IPS DF 6.9 (cell line): ENCODE results near the gene HSPA2.
"Not testable (repeated sequence)": the region's sequence is repeated elsewhere in the genome, so short reads cannot be mapped to it uniquely, and the experiment has no call there.

Experiments used
- DNase-seq: peaks from one replicate; pipeline ENCODE4 v3.0.0-alpha.2; 2013; ENCODE audit warnings: low read depth, low spot score
- H3K27ac ChIP-seq: one replicate; pipeline ENCODE4 v1.5.1; 2013; ENCODE audit warnings: low read length, control low read depth
- H3K27me3 ChIP-seq: 2 replicates; pipeline ENCODE4 v1.6.1; 2013; ENCODE audit warnings: mild to moderate bottlenecking, low read length; ENCODE audit not compliant: control insufficient read depth, insufficient read depth
- H3K36me3 ChIP-seq: 2 replicates; pipeline ENCODE4 v1.6.1; 2013; ENCODE audit warnings: low read length; ENCODE audit not compliant: control insufficient read depth, insufficient read depth
- H3K4me1 ChIP-seq: 2 replicates; pipeline ENCODE4 v1.6.1; 2013; ENCODE audit warnings: low read length; ENCODE audit not compliant: control insufficient read depth, insufficient read depth
- H3K4me3 ChIP-seq: 2 replicates; pipeline ENCODE4 v1.5.1; 2013; ENCODE audit warnings: mild to moderate bottlenecking, low read length
- H3K9me3 ChIP-seq: 2 replicates; pipeline ENCODE4 v1.6.1; 2013; ENCODE audit warnings: low read length, inconsistent platforms; ENCODE audit not compliant: control insufficient read depth, insufficient read depth
- WGBS: extraction: QIAGEN DNeasy Blood & Tissue Kit; methylation state at CpG from one replicate; pipeline ENCODE4 v1.1.7; 2013; ENCODE audit warnings: mixed read lengths, missing lambda C conversion rate; ENCODE audit not compliant: insufficient read length, insufficient coverage; 5-methylcytosine and 5-hydroxymethylcytosine counted together

Gene HSPA2

DNA sequence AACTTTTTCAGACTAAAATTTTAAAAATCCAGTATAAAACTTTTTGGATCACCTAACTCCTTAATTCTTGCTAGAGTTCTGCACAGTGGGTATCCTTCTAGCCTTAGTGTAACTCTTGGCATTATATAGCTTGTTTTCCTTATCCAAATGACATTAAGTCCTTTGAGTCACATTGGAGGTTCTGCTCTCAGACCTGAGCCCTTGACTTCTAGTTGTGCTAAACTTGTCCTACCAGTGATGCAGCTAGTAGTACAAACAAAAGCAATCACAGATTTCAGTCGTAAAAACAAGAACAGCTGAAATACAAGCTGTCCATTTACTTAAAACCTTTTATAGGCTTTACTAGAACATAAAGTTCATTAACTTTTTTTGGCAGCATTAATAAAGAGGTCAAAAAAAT is 25.5 kb upstream of the HSPA2 start:
- DNase-seq = no peak
- H3K27me3 ChIP-seq = no peaks in the 10 kb centered on the region
- H3K4me3 ChIP-seq = no peak overlapping the region
- H3K4me1 ChIP-seq = no peaks in the 10 kb centered on the region
- H3K36me3 ChIP-seq = no peaks in the 10 kb centered on the region
- no peaks in the 10 kb centered on the region for H3K9me3 ChIP-seq
- WGBS = no CpG with 5 or more reads among the region's 1 CpG
- no peak overlapping the region for H3K27ac ChIP-seq

DNA sequence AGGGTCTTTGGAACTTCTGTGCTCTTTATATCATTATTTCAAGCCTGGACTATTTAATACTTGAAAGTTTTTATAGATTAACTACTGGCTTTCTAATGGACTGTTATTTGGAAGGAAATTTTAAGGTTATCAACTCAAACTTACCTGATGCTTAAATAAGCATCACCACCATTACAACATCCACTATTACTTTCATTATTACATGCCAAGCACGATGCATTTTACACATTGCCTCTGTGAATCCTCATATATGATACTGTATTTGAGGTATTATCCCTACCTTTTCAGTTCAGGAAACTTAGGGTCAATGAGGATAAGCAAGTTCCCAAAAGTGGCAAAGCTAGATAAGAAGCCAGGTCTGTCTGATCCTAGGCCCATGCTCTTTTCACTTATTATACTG is 23.6 kb upstream of the HSPA2 start:
- Histone ChIP-seq H3K9me3 (no peaks in the 10 kb centered on the region), H3K36me3 (no peaks in the 10 kb centered on the region), H3K4me3 (no peak overlapping the region), H3K4me1 (no peaks in the 10 kb centered on the region), H3K27ac (no peak overlapping the region), H3K27me3 (no peaks in the 10 kb centered on the region)
- no peak for DNase-seq
- no CpG with 5 or more reads among the region's 1 CpG for WGBS

DNA sequence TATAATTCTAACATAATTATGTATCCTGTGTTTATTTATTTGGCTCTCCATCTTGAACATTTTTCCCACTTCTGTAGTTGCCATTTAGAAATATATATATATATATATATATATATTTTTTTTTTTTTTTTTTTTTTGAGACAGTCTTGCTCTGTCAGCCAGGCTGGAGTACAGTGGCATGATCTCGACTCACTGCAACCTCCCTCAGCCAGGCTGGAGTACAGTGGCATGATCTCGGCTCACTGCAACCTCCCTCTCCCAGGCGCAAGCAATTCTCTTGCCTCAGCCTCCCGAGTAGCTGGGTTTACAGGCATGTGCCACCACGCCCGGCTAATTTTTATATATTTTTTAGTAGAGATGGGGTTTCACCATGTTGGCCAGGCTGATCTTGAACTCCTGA is 22.9 kb upstream of the HSPA2 start:
- not testable (repeated sequence) for H3K36me3 ChIP-seq, H3K27ac ChIP-seq, H3K9me3 ChIP-seq, H3K27me3 ChIP-seq, DNase-seq, H3K4me3 ChIP-seq, H3K4me1 ChIP-seq
- no CpG with 5 or more reads among the region's 6 CpGs for WGBS

DNA sequence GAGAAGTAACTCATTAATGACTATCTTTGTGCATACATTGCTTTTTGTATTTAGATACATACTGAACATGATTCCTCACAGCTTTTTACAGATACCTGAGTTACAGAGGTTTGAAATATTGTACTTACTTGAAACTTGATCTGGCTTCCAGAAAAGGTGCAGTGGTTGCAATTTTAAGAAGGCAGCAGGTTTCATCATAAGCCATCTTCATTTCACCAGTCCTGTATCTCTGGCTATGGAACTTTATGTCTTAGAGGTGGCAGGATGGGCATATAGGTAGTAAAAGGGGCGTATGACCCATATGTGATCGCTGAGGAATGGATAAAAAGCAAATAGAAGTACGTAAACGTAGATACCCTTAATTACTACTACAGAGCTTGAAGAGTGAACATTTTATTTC is 22.3 kb upstream of the HSPA2 start:
- no peaks in the 10 kb centered on the region for H3K27me3 ChIP-seq
- DNase-seq = no peak
- H3K36me3 ChIP-seq = peaks cover 3% of the 10 kb centered on the region; the same call in 1 of the 2 replicates
- no peaks in the 10 kb centered on the region for H3K9me3 ChIP-seq
- H3K4me1 ChIP-seq = no peaks in the 10 kb centered on the region
- no CpG with 5 or more reads among the region's 4 CpGs for WGBS
- no peak overlapping the region for H3K27ac ChIP-seq
- no peak overlapping the region for H3K4me3 ChIP-seq

DNA sequence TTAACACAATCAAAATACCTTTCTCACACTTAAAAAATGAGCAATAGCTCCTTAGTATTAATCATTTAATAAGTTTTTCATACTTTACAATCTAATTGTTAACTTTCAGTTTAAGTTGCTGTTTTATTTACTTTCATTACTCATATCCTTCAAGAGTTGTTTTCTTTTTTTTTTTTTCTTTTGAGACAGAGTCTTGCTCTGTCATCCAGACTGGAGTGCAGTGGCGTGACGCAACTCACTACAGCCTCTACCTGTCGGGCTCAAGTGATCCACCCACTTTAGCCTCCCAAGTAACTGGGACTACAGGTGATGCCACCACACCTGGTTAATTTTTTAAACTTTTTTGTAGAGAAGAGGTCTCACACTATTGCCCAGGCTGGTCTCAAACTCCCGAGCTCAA is 19.8 kb upstream of the HSPA2 start:
- no peaks in the 10 kb centered on the region for H3K4me1 ChIP-seq
- no peak for DNase-seq
- WGBS = no CpG with 5 or more reads among the region's 4 CpGs
- H3K27me3 ChIP-seq = no peaks in the 10 kb centered on the region
- no peak overlapping the region for H3K27ac ChIP-seq
- H3K36me3 ChIP-seq = peaks cover 3% of the 10 kb centered on the region; the same call in 1 of the 2 replicates
- H3K9me3 ChIP-seq = no peaks in the 10 kb centered on the region
- no peak overlapping the region for H3K4me3 ChIP-seq

DNA sequence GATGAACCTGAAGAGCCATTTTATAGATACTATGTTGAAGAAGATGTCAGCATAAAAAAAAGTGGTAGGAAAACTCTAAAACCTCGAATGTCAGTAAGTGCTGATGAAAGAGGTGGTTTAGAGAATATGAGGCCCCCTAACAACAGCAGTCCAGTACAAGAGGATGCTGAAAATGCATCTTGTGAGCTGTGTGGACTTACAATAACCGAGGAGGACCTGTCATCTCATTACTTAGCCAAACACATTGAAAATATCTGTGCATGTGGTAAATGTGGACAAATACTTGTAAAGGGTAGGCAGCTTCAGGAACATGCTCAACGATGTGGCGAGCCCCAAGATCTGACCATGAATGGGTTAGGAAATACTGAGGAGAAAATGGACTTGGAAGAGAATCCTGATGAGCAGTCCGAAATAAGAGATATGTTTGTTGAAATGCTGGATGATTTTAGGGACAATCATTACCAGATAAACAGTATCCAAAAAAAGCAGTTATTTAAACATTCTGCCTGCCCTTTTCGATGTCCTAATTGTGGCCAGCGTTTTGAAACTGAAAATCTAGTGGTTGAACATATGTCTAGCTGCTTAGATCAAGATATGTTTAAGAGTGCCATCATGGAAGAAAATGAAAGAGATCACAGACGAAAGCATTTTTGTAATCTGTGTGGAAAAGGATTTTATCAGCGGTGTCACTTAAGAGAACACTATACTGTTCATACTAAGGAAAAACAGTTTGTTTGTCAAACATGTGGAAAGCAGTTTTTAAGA is 17.8 kb upstream of the HSPA2 start:
- Histone ChIP-seq H3K4me3 (no peak overlapping the region), H3K4me1 (no peaks in the 10 kb centered on the region), H3K27me3 (no peaks in the 10 kb centered on the region), H3K36me3 (peaks cover 3% of the 10 kb centered on the region; the same call in 1 of the 2 replicates), H3K27ac (no peak overlapping the region), H3K9me3 (no peaks in the 10 kb centered on the region)
- WGBS = no CpG with 5 or more reads among the region's 9 CpGs
- DNase-seq = no peak

DNA sequence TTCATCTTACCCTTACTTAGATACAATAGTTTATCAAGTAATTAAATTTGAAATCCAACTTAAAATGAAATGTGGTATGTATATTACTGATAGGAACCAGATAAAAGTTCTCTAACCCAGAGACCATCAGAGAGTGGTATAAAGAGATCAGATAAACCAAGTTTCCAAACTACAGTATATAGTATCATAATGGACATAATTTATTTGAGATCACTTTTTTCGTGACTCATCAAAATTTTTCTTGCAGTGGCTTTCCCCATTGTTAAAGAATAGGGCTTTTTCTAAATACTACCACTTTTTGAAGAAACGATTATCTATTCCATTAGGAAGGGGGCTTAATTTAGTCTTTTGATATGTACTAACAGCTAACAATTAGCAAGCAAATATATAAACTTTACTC is 15.2 kb upstream of the HSPA2 start:
- Histone ChIP-seq H3K27me3 (no peaks in the 10 kb centered on the region), H3K27ac (no peak overlapping the region), H3K9me3 (no peaks in the 10 kb centered on the region), H3K4me3 (no peak overlapping the region), H3K36me3 (peaks cover 3% of the 10 kb centered on the region; the same call in 1 of the 2 replicates), H3K4me1 (no peaks in the 10 kb centered on the region)
- WGBS = no CpG with 5 or more reads among the region's 2 CpGs
- no peak for DNase-seq

DNA sequence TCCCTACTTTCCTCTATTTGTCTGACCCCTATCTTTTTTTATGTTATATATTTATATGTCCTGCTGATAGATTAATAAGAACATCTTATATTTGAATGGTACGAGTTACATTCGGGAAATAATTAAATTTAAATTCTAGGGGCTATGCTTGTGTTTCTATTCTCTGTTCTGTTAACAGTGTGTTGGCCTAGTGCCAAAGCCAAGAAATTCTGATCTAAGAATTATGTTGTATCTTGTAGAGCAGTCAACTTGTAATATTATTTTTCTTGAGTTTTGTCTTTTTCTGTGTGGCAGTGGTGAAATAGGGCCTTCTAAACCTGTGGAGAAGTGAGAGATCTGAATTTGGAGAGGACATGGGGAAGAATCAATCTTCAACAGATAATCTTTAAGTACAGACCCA is 9.0 kb upstream of the HSPA2 start:
- WGBS = no CpG with 5 or more reads among the region's 2 CpGs

DNA sequence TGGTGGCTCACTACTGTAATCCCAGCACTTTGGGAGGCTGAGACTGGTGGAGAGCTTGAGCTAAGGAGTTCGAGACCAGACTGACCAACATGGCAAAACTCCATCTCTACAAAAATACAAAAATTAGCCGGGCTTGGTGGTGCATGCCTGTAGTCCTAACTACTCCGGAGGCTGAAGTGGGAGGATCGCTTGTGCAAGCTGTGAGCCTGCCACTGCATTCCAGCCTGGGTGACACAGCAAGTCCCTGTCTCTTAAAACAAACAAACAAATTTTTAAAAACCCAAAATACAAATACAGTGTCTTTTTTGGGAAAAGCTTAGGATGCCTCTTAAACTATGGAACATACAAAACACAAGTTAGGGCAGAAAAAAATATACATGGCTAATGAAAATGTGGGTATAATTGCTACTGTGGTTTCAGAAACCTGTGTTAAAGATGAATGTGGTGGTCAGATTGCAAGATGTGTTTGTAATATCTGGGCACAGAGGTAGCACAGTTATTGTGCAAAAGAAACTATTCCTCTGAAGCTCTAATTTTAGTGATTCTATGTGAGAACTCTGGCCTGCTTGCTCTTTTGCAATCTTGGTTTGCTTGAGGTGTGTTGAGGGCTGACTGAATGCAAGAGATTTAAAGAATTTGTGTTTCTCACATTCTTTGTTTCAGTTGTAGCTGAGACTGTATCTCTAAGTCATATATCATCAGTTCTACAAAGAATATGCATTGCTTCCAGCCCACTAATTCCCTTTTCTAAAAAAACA is 3.9 kb upstream of the HSPA2 start:
- no peaks in the 10 kb centered on the region; the same call in 1 of the 2 replicates for H3K9me3 ChIP-seq
- no peak overlapping the region for H3K27ac ChIP-seq
- peaks cover 2% of the 10 kb centered on the region; the same call in 1 of the 2 replicates for H3K4me1 ChIP-seq
- H3K36me3 ChIP-seq = peaks cover 5% of the 10 kb centered on the region; the same call in 1 of the 2 replicates
- no peak overlapping the region for H3K4me3 ChIP-seq
- no CpG with 5 or more reads among the region's 4 CpGs for WGBS
- H3K27me3 ChIP-seq = no peaks in the 10 kb centered on the region
- no peak for DNase-seq

More for the DNA sequence above, 9.0 kb upstream of the HSPA2 start:
- H3K4me1 ChIP-seq = no peaks in the 10 kb centered on the region
- H3K4me3 ChIP-seq = no peak overlapping the region
- no peaks in the 10 kb centered on the region for H3K9me3 ChIP-seq
- no peak overlapping the region for H3K27ac ChIP-seq
- no peaks in the 10 kb centered on the region for H3K36me3 ChIP-seq
- no peaks in the 10 kb centered on the region for H3K27me3 ChIP-seq
- DNase-seq = no peak

DNA sequence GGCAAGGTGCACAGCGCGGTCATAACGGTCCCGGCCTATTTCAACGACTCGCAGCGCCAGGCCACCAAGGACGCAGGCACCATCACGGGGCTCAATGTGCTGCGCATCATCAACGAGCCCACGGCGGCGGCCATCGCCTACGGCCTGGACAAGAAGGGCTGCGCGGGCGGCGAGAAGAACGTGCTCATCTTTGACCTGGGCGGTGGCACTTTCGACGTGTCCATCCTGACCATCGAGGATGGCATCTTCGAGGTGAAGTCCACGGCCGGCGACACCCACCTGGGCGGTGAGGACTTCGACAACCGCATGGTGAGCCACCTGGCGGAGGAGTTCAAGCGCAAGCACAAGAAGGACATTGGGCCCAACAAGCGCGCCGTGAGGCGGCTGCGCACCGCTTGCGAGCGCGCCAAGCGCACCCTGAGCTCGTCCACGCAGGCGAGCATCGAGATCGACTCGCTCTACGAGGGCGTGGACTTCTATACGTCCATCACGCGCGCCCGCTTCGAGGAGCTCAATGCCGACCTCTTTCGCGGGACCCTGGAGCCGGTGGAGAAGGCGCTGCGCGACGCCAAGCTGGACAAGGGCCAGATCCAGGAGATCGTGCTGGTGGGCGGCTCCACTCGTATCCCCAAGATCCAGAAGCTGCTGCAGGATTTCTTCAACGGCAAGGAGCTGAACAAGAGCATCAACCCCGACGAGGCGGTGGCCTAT is 875 bp downstream of the HSPA2 start:
- no CpG with 5 or more reads among the region's 73 CpGs for WGBS
- H3K27ac ChIP-seq = no peak overlapping the region
- H3K9me3 ChIP-seq = no peaks in the 10 kb centered on the region; the same call in 1 of the 2 replicates
- peaks cover 2% of the 10 kb centered on the region; the same call in 1 of the 2 replicates for H3K4me1 ChIP-seq
- H3K27me3 ChIP-seq = no peaks in the 10 kb centered on the region
- peaks cover 5% of the 10 kb centered on the region; the same call in 1 of the 2 replicates for H3K36me3 ChIP-seq
- no peak for DNase-seq
- no peak overlapping the region for H3K4me3 ChIP-seq
